NB4 (cell line): ENCODE data around the gene SORBS1.

Source experiments
- DNase-seq: peaks from one replicate; pipeline ENCODE4 v3.0.0; 2010; ENCODE audit warnings: low read depth
- H3K4me3 ChIP-seq: one replicate; pipeline ENCODE4 v1.5.1; 2011; ENCODE audit warnings: mild to moderate bottlenecking, low read depth, low read length, moderate library complexity
- MYC ChIP-seq: IDR thresholded peaks from 2 replicates; pipeline ENCODE4 v1.6.1; 2011; ENCODE audit warnings: low read depth, low read length
- POLR2A ChIP-seq: IDR thresholded peaks from 2 replicates; pipeline ENCODE4 v1.6.1; 2011; ENCODE audit warnings: mild to moderate bottlenecking; ENCODE audit not compliant: insufficient read length; ENCODE audit errors: extremely low read depth
- TF ChIP-seq, protein P1 (sequence below): IDR thresholded peaks from one replicate; pipeline ENCODE4 v1.5.1; 2012; ENCODE audit warnings: low read depth, low read length
- TF ChIP-seq, protein P2 (sequence below): IDR thresholded peaks from 2 replicates; pipeline ENCODE4 v1.6.1; 2011; ENCODE audit warnings: low read depth, low read length

SORBS1 gene

GRCh38 chr10:95562341-95562965, 1.3 kb upstream of the SORBS1 start:
- TF ChIP-seq POLR2A (no peak), MYC (no peak)
- TF ChIP-seq, protein P1, sequence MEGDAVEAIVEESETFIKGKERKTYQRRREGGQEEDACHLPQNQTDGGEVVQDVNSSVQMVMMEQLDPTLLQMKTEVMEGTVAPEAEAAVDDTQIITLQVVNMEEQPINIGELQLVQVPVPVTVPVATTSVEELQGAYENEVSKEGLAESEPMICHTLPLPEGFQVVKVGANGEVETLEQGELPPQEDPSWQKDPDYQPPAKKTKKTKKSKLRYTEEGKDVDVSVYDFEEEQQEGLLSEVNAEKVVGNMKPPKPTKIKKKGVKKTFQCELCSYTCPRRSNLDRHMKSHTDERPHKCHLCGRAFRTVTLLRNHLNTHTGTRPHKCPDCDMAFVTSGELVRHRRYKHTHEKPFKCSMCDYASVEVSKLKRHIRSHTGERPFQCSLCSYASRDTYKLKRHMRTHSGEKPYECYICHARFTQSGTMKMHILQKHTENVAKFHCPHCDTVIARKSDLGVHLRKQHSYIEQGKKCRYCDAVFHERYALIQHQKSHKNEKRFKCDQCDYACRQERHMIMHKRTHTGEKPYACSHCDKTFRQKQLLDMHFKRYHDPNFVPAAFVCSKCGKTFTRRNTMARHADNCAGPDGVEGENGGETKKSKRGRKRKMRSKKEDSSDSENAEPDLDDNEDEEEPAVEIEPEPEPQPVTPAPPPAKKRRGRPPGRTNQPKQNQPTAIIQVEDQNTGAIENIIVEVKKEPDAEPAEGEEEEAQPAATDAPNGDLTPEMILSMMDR, result no peak
- TF ChIP-seq, protein P2, sequence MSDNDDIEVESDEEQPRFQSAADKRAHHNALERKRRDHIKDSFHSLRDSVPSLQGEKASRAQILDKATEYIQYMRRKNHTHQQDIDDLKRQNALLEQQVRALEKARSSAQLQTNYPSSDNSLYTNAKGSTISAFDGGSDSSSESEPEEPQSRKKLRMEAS, result no peak
- H3K4me3 ChIP-seq, result no peak overlapping the region
- DNase-seq, result no peak

DNA sequence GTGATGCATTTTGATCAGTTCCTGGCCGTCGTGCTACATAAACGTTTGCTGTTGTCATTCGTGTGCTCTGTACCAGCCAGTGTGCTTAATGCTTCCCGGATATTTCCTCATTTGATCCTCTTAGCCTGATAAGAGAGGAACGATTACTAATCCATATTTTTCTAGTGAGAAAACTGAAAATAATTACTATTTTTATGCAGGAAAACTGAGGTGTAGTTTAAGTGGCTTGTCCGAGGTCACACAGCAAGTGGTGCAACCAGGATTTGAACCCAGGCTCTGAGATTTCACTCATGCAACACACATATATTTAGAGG, 650 bp upstream of the SORBS1 start:
- DNase-seq, result no peak
- TF ChIP-seq, protein P1, result no peak
- TF ChIP-seq, protein P2, result no peak
- TF ChIP-seq POLR2A (no peak), MYC (no peak)
- H3K4me3 ChIP-seq, result no peak overlapping the region

DNA sequence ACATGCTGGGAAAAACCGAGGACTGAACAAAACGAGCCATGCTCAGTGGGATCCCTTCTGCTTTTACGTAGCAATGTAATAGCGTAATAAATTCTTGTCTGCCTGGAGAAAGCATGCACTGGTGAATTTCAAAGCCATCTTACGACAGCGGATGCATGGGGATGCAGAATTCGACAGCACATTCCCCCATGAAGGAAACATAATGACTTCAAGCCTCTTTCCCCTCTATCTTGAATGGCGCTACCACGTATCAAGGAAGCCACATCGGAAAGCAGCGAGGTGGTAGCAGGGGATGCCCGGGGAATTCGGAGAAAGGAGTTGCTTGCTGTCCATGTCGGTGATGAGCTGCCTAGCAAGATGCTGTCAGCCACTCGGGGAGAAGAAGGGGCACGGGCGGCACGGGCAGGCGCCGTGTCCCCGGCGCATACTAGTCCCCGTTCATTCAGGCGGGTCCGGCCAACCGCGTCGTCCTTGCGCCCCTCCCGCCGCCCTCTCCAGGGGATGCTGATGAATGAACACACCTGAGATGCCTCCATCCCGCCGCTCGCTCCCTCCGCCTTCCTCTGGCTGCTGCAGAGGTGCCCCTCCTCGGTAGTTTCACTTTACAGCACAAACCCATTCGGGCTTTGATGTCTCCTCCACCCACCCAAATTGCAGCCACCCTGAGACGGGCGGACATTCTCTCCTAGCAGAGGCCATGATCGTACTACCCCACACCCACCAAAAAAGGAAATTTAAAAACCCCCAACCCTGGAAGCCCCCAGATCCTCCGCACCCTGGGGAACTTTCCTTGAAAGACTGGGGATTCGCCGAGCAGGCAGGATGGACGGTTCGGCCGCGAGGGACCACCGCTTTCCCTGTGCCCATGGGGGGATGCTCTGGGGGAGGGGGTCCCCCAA, 644 bp downstream of the SORBS1 start:
- DNase-seq, result peak; percentile 18
- peak overlapping the region; percentile 62 for H3K4me3 ChIP-seq
- TF ChIP-seq MYC (no peak), POLR2A (no peak)
- TF ChIP-seq, protein P2, result no peak
- TF ChIP-seq, protein P1, result no peak

- H3K4me3 ChIP-seq, result no peak overlapping the region
- no peak for TF ChIP-seq POLR2A
- no peak for DNase-seq
These were observed 1.3 kb downstream of the SORBS1 start for GRCh38 chr10:95559896-95560277.

- DNase-seq, result no peak
- TF ChIP-seq, protein P2, result no peak
- TF ChIP-seq, protein P1, result no peak
- no peak for TF ChIP-seq MYC
- TF ChIP-seq POLR2A, result no peak
- no peak overlapping the region for H3K4me3 ChIP-seq
These were observed 1.7 kb downstream of the SORBS1 start for GRCh38 chr10:95559471-95559870.

DNA sequence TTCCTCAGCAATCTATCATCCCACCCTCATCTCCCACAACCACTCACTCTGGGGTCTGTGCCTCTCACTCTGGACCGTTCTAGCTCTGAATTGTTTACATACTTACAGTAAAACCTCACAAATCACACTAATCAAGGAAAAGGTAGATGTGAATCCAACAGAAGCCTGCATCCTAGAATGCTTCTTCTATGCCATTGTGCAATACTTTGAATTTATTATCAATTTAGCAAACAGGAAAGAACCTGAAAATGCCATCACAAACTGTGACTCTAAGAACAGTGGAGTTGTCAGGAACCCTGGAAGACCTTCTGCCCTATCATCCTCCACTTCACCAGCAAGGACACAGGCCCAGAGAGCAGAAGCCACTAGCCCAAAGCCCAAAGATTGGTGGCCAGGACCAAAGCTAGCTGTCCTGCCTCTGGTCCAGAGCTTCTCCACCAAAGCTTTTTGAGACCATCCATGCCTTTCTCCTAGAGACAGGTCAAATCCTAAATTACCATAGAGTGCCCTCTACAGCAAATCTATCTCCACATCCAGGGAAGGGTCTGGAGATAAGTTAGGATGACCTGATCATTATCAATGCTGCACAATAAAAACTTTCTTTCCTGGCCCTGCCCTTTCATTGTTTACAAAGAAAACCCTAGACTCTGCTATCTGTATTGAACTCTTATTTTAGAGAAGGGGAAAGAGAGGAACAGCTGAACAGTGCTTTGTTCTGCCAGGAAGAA, 2.4 kb downstream of the SORBS1 start:
- H3K4me3 ChIP-seq, result no peak overlapping the region
- no peak for DNase-seq
- TF ChIP-seq, protein P2, result no peak
- TF ChIP-seq, protein P1, result no peak
- TF ChIP-seq MYC, result no peak
- no peak for TF ChIP-seq POLR2A
